ENCODE measurements around the gene ARL6IP4. TPM values are rescaled to one million over a fixed set of nuclear protein-coding genes. Genes with fewer than 3 reads are reported as not detected.
"Not testable (repeated sequence)": the region's sequence is repeated elsewhere in the genome, so short reads cannot be mapped to it uniquely, and the experiment has no call there.

ARL6IP4 gene
- total and polyA plus RNA-seq, 10 of the 15 experiments (the other 5 are each of a cell fraction or from before 2014, with no cell fraction given), result 2.5 to 320 (median 188) TPM

GRCh38 chr12:123013185-123014095 is 33.0 kb downstream of the ARL6IP4 start (continued):
- TF ChIP-seq, protein P1, sequence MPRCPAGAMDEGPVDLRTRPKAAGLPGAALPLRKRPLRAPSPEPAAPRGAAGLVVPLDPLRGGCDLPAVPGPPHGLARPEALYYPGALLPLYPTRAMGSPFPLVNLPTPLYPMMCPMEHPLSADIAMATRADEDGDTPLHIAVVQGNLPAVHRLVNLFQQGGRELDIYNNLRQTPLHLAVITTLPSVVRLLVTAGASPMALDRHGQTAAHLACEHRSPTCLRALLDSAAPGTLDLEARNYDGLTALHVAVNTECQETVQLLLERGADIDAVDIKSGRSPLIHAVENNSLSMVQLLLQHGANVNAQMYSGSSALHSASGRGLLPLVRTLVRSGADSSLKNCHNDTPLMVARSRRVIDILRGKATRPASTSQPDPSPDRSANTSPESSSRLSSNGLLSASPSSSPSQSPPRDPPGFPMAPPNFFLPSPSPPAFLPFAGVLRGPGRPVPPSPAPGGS (IDR thresholded peaks at IDR 0.05; ENCODE audit: borderline replicate concordance, insufficient read depth, low read depth, low read length, poor library complexity, severe bottlenecking), result no peak
- TF ChIP-seq GABPA (IDR thresholded peaks at IDR 0.05; ENCODE audit: low read depth) (no peak), SREBF1 (IDR thresholded peaks at IDR 0.05; ENCODE audit: low read length) (no peak), SREBF2 (IDR thresholded peaks at IDR 0.05; ENCODE audit: low read length) (no peak), BACH1 (IDR thresholded peaks at IDR 0.05; ENCODE audit: borderline replicate concordance) (no peak), DPF2 (IDR thresholded peaks at IDR 0.05) (no peak), SMAD1 (IDR thresholded peaks at IDR 0.05; ENCODE audit: low read depth, partially characterized antibody) (no peak), RCOR1 (conservative IDR thresholded peaks at IDR 0.05; ENCODE audit: low read depth, low read length) (no peak), POLR2A (IDR thresholded peaks at IDR 0.05; ENCODE audit: low read depth, low read length) (no peak), MTA3 (IDR thresholded peaks at IDR 0.05; ENCODE audit: borderline replicate concordance, low read length) (no peak), MTA2 (IDR thresholded peaks at IDR 0.05; ENCODE audit: low read depth) (no peak)

DNA sequence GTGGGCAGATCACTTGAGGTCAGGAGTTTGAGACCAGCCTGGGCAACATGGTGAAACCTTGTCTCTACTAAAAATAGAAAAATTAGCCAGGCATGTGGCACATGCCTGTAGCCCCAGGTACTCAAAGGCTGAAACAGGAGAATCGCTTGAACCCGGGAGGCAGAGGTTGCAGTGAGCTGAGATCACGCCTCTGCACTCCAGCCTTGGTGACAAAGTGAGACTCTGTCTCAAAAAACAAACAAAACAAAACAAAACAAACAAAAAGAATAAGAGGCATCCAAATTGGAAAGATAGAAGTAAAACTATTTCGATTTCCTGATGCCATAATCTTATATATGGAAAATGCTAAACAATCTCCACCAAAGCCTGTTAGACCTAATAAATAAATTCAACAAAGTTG is 34.0 kb downstream of the ARL6IP4 start:
- DNase-seq (ENCODE audit: low read depth, low spot score); POLR2A ChIA-PET; SMC1A ChIA-PET (ENCODE audit: uncharacterized antibody, unreplicated experiment); H3K79me2 ChIP-seq (ENCODE audit: control insufficient read depth, insufficient read depth, low read length); FAIRE-seq; intact Hi-C loops (cut with micrococcal nuclease; ENCODE audit: unreplicated experiment); RAD21 ChIA-PET (ENCODE audit: unreplicated experiment); CTCF ChIA-PET; H3K4me3 ChIP-seq; ATAC-seq; H3K9me3 ChIP-seq (replicated peaks; ENCODE audit: control insufficient read depth, insufficient read depth, low read length); BruUV-seq (replicated peaks); H3K27me3 ChIP-seq (replicated peaks in 1 of 2; ENCODE audit: control insufficient read depth in 2 of 2, insufficient read depth in 2 of 2, low read length in 1 of 2); H3K27ac ChIP-seq (ENCODE audit: control insufficient read depth, insufficient read depth); H3K4me2 ChIP-seq (ENCODE audit: control insufficient read depth, insufficient read depth); in situ Hi-C loops (cut with MboI); H3K36me3 ChIP-seq (ENCODE audit: control insufficient read depth in 2 of 2, insufficient read depth in 2 of 2, low read length in 1 of 2); H2AFZ ChIP-seq (ENCODE audit: control insufficient read depth, low read depth, low read length); H4K20me1 ChIP-seq (ENCODE audit: control insufficient read depth, insufficient read depth); H3K4me1 ChIP-seq (ENCODE audit: control insufficient read depth, insufficient read depth, low read length); H3K9ac ChIP-seq (ENCODE audit: control insufficient read depth, insufficient read depth, low read length): not testable (repeated sequence)
- WGBS (ENCODE audit: insufficient coverage, insufficient replicate concordance, low lambda C conversion rate, missing lambda C conversion rate), result 54% methylated on average over 4 of the region's 4 CpGs

All from GM12878 (cell line).